Prostate gland (tissue), 2 donors: ENCODE data around the gene BMAL1. TPM values are rescaled to one million over a fixed set of nuclear protein-coding genes. Genes with fewer than 3 reads are reported as not detected.

Source experiments
- DNase-seq: peaks from one replicate; pipeline ENCODE4 v3.0.0-alpha.2; 2019; ENCODE audit warnings: low spot score
- H3K27ac ChIP-seq, 2 donors: fragments of 200-600 bp; sonication (generic); 2 replicates each; pipeline ENCODE4 v1.5.1; 2017 to 2019
- H3K27me3 ChIP-seq: fragments of 200-600 bp; sonication (generic); replicated peaks from 2 replicates; pipeline ENCODE4 v1.5.1; 2019; ENCODE audit not compliant: insufficient read depth
- H3K36me3 ChIP-seq, 2 donors: fragments of 200-600 bp; sonication (generic); 1 replicate in 1 of 2; 2 replicates in 1 of 2; pipeline versions ENCODE4 v1.5.1 to v1.8.1; 2017 to 2019
- H3K4me1 ChIP-seq: fragments of 200-600 bp; sonication (generic); replicated peaks from 2 replicates; pipeline ENCODE4 v1.5.1; 2019
- H3K4me3 ChIP-seq, 2 donors: fragments of 200-600 bp; sonication (generic); 2 replicates each; pipeline ENCODE4 v1.5.1; 2017 to 2019
- H3K9me3 ChIP-seq: fragments of 200-600 bp; sonication (generic); 2 replicates; pipeline ENCODE4 v1.5.1; 2017
- CTCF ChIP-seq, 4 experiments: fragments of 200-600 bp in 2 of 4; fragments of 450-650 bp in 2 of 4; sonication (generic) in 2 of 4; IDR thresholded peaks; 1 replicate in 3 of 4; 2 replicates in 1 of 4; pipeline ENCODE4 v1.5.1; 2016 to 2019; ENCODE audit warnings: antibody characterized with exemption in 4 of 4, mild to moderate bottlenecking in 2 of 4, moderate library complexity in 2 of 4
- POLR2A ChIP-seq: fragments of 450-650 bp; IDR thresholded peaks from one replicate; pipeline ENCODE4 v1.6.1; 2016; ENCODE audit warnings: antibody characterized with exemption, mild to moderate bottlenecking
- POLR2AphosphoS5 ChIP-seq: sonication (generic); formaldehyde crosslinking; IDR thresholded peaks from one replicate; pipeline ENCODE4 v1.6.1; 2017; ENCODE audit warnings: antibody characterized with exemption
- WGBS: methylation state at CpG from one replicate; pipeline ENCODE4 v1.1.5; 2018; 5-methylcytosine and 5-hydroxymethylcytosine counted together
- intact Hi-C: fragments of 100-400 bp; cut with DNase I; formaldehyde crosslinking; loops from one replicate; pipeline ENCODE4 v1.14.2; 2022
- total RNA-seq, 2 donors: library from RNA; depleted of rRNA; stranded (reverse); fragments of >200 nt; gene quantifications; one replicate each; pipeline ENCODE4 v1.1.0, GENCODE V29; 2016

The BMAL1 gene
- total RNA-seq, 2 donors from 2014 or later: 19.4 to 38.1 TPM

- Histone ChIP-seq H3K9me3 (no peaks in the 10 kb centered on the region), H3K4me3 (no peak overlapping the region), H3K27ac (no peak overlapping the region), H3K36me3 (no peaks in the 10 kb centered on the region), H3K4me1 (no peaks in the 10 kb centered on the region), H3K27me3 (no peaks in the 10 kb centered on the region)
- 95% methylated on average over 4 of the region's 4 CpGs for WGBS
- no peak for DNase-seq
- intact Hi-C loops: no loop called here
- TF ChIP-seq POLR2AphosphoS5 (no peak), CTCF (IDR thresholded peaks at IDR 0.05) (no peak), POLR2A (no peak)
Observed at GRCh38 chr11:13405220-13405619, 127.6 kb downstream of the BMAL1 start.

GRCh38 chr11:13415201-13415600, 137.6 kb downstream of the BMAL1 start:
- Histone ChIP-seq H3K36me3 (no peaks in the 10 kb centered on the region), H3K4me1 (no peaks in the 10 kb centered on the region)
- WGBS: 90% methylated on average over 3 of the region's 3 CpGs

GRCh38 chr11:13421561-13421960, 144.0 kb downstream of the BMAL1 start:
- Histone ChIP-seq H3K36me3 (no peaks in the 10 kb centered on the region), H3K4me3 (no peak overlapping the region), H3K9me3 (no peaks in the 10 kb centered on the region), H3K27ac (no peak overlapping the region), H3K27me3 (no peaks in the 10 kb centered on the region), H3K4me1 (no peaks in the 10 kb centered on the region)
- WGBS: 93% methylated on average over 6 of the region's 6 CpGs
- DNase-seq: no peak
- intact Hi-C loops: no loop called here
- TF ChIP-seq POLR2A (no peak), CTCF (IDR thresholded peaks at IDR 0.05) (no peak)

More at GRCh38 chr11:13415201-13415600, 137.6 kb downstream of the BMAL1 start:
- no peak for DNase-seq
- intact Hi-C loops: no loop called here
- TF ChIP-seq POLR2A (no peak), CTCF (IDR thresholded peaks at IDR 0.05) (no peak), POLR2AphosphoS5 (no peak)
- H3K27me3 ChIP-seq: no peaks in the 10 kb centered on the region
- no peak overlapping the region for H3K27ac ChIP-seq
- H3K4me3 ChIP-seq: no peak overlapping the region
- no peaks in the 10 kb centered on the region for H3K9me3 ChIP-seq

DNA sequence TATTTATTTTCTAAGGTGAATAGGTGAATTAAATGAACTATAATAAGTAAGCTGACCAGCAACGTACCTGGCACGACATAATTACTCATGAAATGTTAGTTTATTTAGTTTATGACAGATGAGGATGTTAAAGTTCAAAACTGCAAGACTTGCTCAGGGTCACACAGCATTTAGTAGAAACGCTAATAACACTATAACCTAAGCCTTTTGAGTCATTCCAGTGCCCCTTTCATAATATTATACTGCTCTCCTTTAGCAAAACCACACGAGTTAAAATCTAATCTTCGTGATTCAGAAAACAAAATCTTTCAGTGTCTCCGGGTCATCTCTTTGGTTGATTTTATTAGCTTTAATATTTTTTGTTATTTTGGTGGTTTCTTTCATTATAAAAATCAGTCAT, 145.8 kb downstream of the BMAL1 start:
- Histone ChIP-seq H3K27me3 (no peaks in the 10 kb centered on the region), H3K27ac (no peak overlapping the region), H3K4me3 (no peak overlapping the region), H3K4me1 (no peaks in the 10 kb centered on the region), H3K9me3 (no peaks in the 10 kb centered on the region), H3K36me3 (no peaks in the 10 kb centered on the region)
- TF ChIP-seq POLR2AphosphoS5: no peak
- TF ChIP-seq CTCF (IDR thresholded peaks at IDR 0.05): no peak
- TF ChIP-seq POLR2A: no peak
- 79% methylated on average over 6 of the region's 6 CpGs for WGBS
- DNase-seq: no peak
- intact Hi-C loops: no loop called here

DNA sequence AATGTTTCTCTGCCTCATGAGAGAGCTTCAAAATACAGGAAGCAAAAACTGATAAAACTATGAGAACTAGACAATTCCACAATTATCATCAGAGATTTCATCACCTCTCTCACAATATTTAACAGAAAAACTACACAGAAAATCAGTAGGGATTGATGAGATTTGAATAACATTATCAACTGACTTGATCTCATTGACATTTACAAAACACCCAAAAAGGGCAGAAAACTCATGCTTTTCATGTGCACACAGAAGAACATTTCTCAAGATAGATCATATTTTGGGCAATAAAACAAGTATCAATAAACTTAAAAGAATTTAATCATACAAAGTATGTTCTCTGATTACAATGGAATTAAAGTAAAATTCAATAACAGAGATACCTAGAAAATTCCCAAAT, 149.8 kb downstream of the BMAL1 start:
- Histone ChIP-seq H3K4me1 (no peaks in the 10 kb centered on the region), H3K9me3 (no peaks in the 10 kb centered on the region), H3K27ac (no peak overlapping the region), H3K4me3 (no peak overlapping the region), H3K36me3 (no peaks in the 10 kb centered on the region), H3K27me3 (no peaks in the 10 kb centered on the region)
- no peak for DNase-seq
- intact Hi-C loops: no loop called here
- no peak for TF ChIP-seq POLR2A
- TF ChIP-seq POLR2AphosphoS5: no peak
- TF ChIP-seq CTCF (IDR thresholded peaks at IDR 0.05): no peak
